IPS-20b (cell line): ENCODE results near the gene LPAR6.

Experiments
- H3K27ac ChIP-seq: one replicate; pipeline ENCODE4 v1.5.1; 2013; ENCODE audit warnings: low read length
- H3K27me3 ChIP-seq: 2 replicates; pipeline ENCODE4 v1.6.1; 2013; ENCODE audit warnings: mild to moderate bottlenecking, low read length, inconsistent platforms; ENCODE audit not compliant: insufficient read depth
- H3K36me3 ChIP-seq: 2 replicates; pipeline ENCODE4 v1.6.1; 2013; ENCODE audit warnings: low read depth, mild to moderate bottlenecking, inconsistent platforms, low read length, moderate library complexity; ENCODE audit not compliant: insufficient read depth
- H3K4me1 ChIP-seq: 2 replicates; pipeline ENCODE4 v1.6.1; 2013; ENCODE audit warnings: mild to moderate bottlenecking, control low read depth, inconsistent platforms, low read length, moderate library complexity; ENCODE audit not compliant: insufficient read depth
- H3K4me3 ChIP-seq: 2 replicates; pipeline ENCODE4 v1.5.1; 2013; ENCODE audit warnings: mild to moderate bottlenecking, low read length, inconsistent platforms
- H3K9ac ChIP-seq: 2 replicates; pipeline ENCODE4 v1.6.1; 2013; ENCODE audit warnings: low read depth, mild to moderate bottlenecking, inconsistent platforms, low read length, moderate library complexity
- H3K9me3 ChIP-seq: 2 replicates; pipeline ENCODE4 v1.6.1; 2013; ENCODE audit warnings: mild to moderate bottlenecking, low read depth, low read length, inconsistent platforms; ENCODE audit not compliant: insufficient read depth

LPAR6 gene

DNA sequence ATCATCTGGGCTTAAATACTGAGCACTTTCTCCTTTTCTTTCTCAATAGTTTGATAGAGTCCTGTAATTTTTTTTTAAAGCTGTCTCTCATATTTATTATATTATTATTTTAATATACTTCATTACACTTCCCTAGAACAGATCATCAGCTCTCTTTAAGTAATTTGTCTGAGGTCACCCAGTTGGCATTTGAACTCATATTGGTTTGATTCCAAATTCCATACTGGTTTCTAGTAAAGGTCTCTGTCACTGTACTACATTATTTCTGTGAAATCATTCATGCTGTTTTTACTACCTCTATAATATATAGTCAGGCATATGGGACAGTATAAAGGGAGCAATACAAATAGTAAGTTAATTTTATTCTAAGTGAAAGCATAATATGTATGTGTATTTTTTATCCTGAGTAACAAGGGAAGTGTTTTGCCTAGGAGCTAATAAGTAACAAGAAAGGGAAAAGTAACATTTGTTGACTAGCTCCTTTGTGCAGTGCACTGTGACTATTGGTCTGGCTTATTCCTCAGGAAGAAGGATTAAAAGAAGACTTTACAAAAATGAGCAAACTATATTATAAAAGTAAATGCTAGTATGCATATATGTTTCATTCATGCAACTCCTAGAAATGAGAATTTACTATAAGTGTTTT lies 14.3 kb downstream of the LPAR6 start:
- Histone ChIP-seq H3K9me3 (no peaks in the 10 kb centered on the region), H3K4me3 (no peak overlapping the region), H3K27me3 (no peaks in the 10 kb centered on the region), H3K9ac (no peak overlapping the region), H3K27ac (no peak overlapping the region), H3K36me3 (no peaks in the 10 kb centered on the region), H3K4me1 (no peaks in the 10 kb centered on the region)

DNA sequence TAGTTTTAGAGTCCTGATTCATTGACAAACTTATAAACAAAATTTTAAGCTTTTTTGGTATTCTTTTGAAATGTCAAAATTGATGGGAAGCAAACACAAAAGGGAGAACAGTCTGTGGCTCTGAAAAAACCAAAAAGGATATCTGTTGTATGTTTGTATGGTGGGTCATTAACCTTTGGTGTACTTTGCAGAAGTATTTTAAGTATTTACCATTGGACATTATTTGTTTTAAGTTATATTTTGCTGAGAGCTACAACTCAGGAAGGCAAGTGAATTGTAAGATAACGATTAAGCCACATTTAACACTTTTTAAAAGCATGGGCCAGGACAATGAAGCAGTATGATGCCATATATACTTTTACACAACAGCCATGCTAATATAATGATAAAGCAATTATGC lies 15.2 kb downstream of the LPAR6 start:
- Histone ChIP-seq H3K36me3 (no peaks in the 10 kb centered on the region), H3K9me3 (no peaks in the 10 kb centered on the region), H3K27me3 (no peaks in the 10 kb centered on the region), H3K4me3 (no peak overlapping the region), H3K27ac (no peak overlapping the region), H3K9ac (no peak overlapping the region), H3K4me1 (no peaks in the 10 kb centered on the region)

DNA sequence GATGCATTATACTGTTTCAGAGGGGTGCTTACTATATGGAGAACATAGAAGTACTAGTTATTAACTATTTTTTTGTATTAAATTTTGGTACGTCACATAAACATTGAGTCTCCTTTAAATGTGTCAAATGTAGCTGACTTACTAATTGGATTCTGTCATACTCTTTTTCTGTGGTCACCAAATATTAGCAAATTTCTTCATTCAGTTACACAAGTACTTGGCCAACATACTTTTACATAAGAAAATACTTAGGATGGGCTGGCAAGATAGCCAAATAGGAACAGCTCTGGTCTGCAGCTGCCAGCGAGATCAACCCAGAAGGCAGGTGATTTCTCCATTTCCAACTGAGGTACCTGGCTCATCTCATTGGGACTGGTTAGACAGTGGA lies 19.2 kb downstream of the LPAR6 start:
- H3K9ac ChIP-seq, result no peak overlapping the region
- no peaks in the 10 kb centered on the region for H3K36me3 ChIP-seq
- no peak overlapping the region for H3K27ac ChIP-seq
- no peaks in the 10 kb centered on the region for H3K27me3 ChIP-seq
- H3K4me1 ChIP-seq, result no peaks in the 10 kb centered on the region
- no peak overlapping the region for H3K4me3 ChIP-seq
- H3K9me3 ChIP-seq, result no peaks in the 10 kb centered on the region

DNA sequence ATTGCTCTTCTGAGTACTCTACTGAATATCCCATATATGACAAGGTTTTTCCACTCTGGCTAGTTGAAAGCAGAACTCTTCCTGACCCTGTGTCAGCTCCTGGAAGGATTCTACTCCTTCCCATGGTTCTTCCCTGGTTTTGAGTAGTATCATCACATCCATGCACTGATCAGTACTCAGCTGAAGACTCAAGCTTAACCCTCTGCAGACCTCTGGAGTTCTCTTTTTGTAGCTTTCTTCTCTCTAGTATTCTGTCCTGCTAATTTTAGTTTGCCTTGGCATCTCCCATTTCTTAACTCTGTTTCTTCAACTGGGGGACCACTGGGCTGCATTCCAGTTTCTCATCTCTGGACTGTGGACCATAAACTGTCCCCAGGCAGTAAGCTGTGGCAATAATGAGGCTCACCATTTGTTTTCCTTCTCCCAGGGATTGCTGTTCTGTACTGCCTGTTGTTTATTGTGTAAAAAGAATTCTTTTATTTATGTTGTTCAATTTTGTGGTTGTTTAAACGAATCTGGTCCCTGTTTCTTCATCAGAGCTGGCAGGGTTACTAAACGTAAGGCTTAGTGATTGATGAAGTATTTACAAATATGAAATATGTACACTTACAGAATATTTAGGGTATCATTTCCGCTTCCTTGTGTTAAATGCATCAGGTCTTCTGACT lies 19.7 kb downstream of the LPAR6 start:
- no peaks in the 10 kb centered on the region for H3K27me3 ChIP-seq
- H3K4me3 ChIP-seq, result no peak overlapping the region
- no peak overlapping the region for H3K27ac ChIP-seq
- no peak overlapping the region for H3K9ac ChIP-seq
- no peaks in the 10 kb centered on the region for H3K9me3 ChIP-seq
- no peaks in the 10 kb centered on the region for H3K36me3 ChIP-seq
- no peaks in the 10 kb centered on the region for H3K4me1 ChIP-seq

DNA sequence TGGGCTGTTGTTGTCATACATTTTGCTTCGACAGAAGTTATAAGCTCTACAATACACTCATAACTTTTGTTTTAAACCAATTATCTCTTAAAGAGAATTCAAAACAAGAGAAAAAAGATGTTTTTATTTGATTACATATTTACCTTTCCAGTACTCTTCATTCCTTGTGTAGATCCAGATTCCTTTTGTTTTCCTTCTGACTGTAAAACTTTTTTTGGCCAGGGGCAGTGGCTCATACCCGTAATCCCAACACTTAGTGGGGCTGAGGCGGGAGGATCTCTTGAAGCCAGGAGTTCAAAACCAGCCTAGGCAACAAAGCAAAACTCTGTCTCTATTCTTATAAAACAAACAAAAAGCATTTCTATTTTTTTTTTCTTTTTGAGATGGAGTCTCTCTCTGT lies 21.7 kb downstream of the LPAR6 start:
- H3K9me3 ChIP-seq, result no peaks in the 10 kb centered on the region
- no peaks in the 10 kb centered on the region for H3K27me3 ChIP-seq
- no peaks in the 10 kb centered on the region for H3K4me1 ChIP-seq
- no peak overlapping the region for H3K27ac ChIP-seq
- no peaks in the 10 kb centered on the region for H3K36me3 ChIP-seq
- no peak overlapping the region for H3K9ac ChIP-seq
- H3K4me3 ChIP-seq, result no peak overlapping the region

DNA sequence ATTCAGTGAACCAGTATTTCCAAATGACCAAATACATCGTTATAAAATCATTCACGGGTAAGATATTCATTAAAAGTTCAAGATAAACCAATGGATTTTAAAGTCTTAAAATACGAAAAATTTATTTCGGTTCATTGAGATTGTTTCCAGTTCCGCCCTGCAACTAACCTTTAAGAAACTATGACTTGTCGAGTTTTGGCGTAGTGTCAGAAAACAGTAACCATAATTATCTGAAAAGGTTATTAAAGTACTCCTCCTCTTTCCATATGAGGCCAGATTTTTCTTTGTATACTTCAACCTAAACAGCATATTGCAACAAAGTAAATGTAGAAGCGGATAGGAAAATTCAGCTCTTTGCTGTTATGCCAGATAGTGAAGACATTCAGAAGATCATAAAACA lies 26.1 kb downstream of the LPAR6 start:
- Histone ChIP-seq H3K4me3 (no peak overlapping the region), H3K9me3 (no peaks in the 10 kb centered on the region), H3K4me1 (no peaks in the 10 kb centered on the region), H3K9ac (no peak overlapping the region), H3K27ac (no peak overlapping the region), H3K36me3 (no peaks in the 10 kb centered on the region), H3K27me3 (no peaks in the 10 kb centered on the region)

DNA sequence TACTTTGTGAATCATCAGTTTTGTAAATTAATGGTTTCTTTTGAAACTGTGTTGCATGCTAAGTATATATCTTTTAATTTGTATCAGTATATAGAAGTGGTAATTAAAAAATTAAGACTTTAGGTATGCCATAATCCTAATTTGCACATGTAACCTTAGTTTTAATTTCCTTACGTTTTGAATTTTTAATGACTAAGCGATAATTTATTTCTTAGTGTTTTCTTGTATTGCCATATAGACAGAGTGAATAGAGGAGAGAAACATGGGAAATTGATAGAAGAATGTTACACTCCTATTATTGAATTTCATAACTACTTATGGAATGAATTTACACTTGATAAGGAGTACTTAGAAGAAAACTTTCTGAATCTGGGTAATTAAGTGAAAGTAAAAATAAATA lies 29.5 kb downstream of the LPAR6 start:
- Histone ChIP-seq H3K4me3 (no peak overlapping the region), H3K9ac (no peak overlapping the region), H3K4me1 (no peaks in the 10 kb centered on the region), H3K27me3 (no peaks in the 10 kb centered on the region), H3K36me3 (no peaks in the 10 kb centered on the region), H3K27ac (no peak overlapping the region), H3K9me3 (no peaks in the 10 kb centered on the region)

DNA sequence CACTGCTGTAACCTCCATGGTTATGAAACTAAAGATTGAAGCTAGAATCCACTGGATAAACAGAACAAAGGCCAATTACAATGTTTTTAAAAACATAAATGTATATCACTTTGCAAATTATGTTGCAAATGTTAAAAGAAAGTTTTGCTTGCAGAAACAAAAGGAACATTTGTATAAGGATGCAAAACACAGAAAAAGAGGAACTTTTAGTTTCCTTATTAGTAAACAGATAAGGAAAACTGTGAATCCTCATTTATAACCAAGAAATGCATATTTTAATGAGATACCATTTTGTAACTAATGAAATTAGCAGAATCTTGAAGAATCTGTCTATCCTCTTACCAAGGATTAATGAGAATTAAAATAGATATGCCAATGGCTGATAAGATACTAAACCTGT lies 32.3 kb downstream of the LPAR6 start:
- H3K9me3 ChIP-seq, result no peaks in the 10 kb centered on the region
- no peaks in the 10 kb centered on the region for H3K4me1 ChIP-seq
- no peak overlapping the region for H3K4me3 ChIP-seq
- H3K9ac ChIP-seq, result no peak overlapping the region
- H3K27ac ChIP-seq, result no peak overlapping the region
- H3K36me3 ChIP-seq, result no peaks in the 10 kb centered on the region
- H3K27me3 ChIP-seq, result no peaks in the 10 kb centered on the region

DNA sequence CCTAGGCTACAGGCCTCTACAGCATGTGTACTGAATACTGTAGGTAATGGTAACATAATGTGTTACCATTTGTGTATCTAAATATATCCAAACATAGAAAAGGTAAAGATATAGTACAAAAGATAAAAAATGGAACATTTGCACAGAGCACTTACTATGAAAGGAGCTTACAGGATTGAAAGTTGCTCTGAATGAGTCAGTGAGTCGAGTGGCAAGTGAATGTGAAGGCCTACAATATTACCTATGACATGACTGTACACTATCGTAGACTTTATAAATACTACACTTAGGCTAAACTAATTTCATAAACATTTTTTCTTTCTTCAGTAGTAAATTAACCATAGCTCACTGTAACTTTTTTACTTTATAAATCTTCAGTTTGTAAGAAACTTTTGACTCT lies 35.1 kb downstream of the LPAR6 start:
- Histone ChIP-seq H3K27me3 (no peaks in the 10 kb centered on the region), H3K27ac (no peak overlapping the region), H3K4me1 (no peaks in the 10 kb centered on the region), H3K4me3 (no peak overlapping the region), H3K9ac (no peak overlapping the region), H3K9me3 (no peaks in the 10 kb centered on the region), H3K36me3 (0 out of 2 replicates have a peak, but pooled peaks cover 3% of the 10 kb centered on the region)

DNA sequence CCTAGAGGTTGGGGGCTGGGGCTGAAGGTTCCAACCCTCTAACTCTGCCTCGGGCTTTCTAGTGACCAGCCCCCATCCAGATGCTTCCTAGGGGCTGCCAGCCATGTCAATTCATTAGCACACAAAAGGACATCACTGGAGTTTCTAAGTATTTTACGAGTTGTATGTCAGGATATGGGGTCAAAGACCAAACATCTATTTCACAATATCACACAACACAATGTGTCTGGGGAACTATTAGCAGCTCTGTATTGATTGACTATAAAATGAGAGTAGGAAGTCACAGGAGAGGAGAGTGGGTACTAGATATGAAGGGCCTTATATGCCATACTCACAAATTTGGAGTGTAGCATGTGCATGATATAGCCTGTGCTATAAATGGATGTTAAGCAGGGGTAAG lies 42.1 kb downstream of the LPAR6 start:
- H3K27ac ChIP-seq, result no peak overlapping the region
- H3K27me3 ChIP-seq, result no peaks in the 10 kb centered on the region
- H3K4me3 ChIP-seq, result no peak overlapping the region
- H3K4me1 ChIP-seq, result no peaks in the 10 kb centered on the region
- 0 out of 2 replicates have a peak, but pooled peaks cover 6% of the 10 kb centered on the region for H3K36me3 ChIP-seq
- no peaks in the 10 kb centered on the region for H3K9me3 ChIP-seq
- no peak overlapping the region for H3K9ac ChIP-seq

DNA sequence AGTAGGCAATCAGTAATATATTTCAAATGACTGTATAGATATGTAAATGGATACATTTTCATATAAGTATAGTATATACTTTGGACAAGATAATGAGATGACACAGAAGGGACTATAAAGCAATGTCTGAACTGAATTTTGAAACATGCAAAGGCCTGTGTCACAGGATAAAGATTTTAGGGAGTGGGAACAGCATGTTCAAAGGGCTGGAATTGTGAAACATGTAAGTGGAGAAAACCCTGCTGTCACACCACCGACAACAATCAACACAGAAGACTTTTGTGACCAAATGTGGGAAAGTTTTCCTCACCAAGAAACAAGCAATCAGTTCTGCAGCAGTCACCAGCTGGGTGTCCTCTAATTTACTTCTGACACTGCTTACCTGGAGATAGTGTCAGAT lies 42.9 kb downstream of the LPAR6 start:
- Histone ChIP-seq H3K9me3 (no peaks in the 10 kb centered on the region), H3K4me3 (no peak overlapping the region), H3K27me3 (no peaks in the 10 kb centered on the region), H3K27ac (no peak overlapping the region), H3K36me3 (0 out of 2 replicates have a peak, but pooled peaks cover 5% of the 10 kb centered on the region), H3K9ac (no peak overlapping the region), H3K4me1 (no peaks in the 10 kb centered on the region)
